HG02840 (cell line): ENCODE data around the gene CGA.
"Not testable (repeated sequence)": the region's sequence is repeated elsewhere in the genome, so short reads cannot be mapped to it uniquely, and the experiment has no call there.

Source experiments
- ATAC-seq: cut with Tn5 transposase; IDR thresholded peaks from one replicate; pipeline ENCODE4 v1.9.1; 2021; ENCODE audit warnings: mild to moderate bottlenecking, moderate library complexity, moderate number of reproducible peaks; ENCODE audit not compliant: unreplicated experiment, low FRiP score

CGA gene

GRCh38 chr6:87095087-87095509, at the start of gene CGA:
Gene CGA (minus strand): TSS chr6:87095106. CDS start chr6:87088200, 6,906 bp downstream.
- no peak for ATAC-seq

- not testable (repeated sequence) for ATAC-seq
Measured at GRCh38 chr6:87139927-87140326, 45.0 kb upstream of the CGA start.

- no peak for ATAC-seq
Measured at GRCh38 chr6:87139236-87139635, 44.3 kb upstream of the CGA start.

GRCh38 chr6:87136963-87137362, 42.1 kb upstream of the CGA start:
- no peak for ATAC-seq

- no peak for ATAC-seq
Measured at GRCh38 chr6:87127737-87128136, 32.8 kb upstream of the CGA start.

GRCh38 chr6:87126501-87126900, 31.6 kb upstream of the CGA start:
- no peak for ATAC-seq

- ATAC-seq = no peak
Measured at GRCh38 chr6:87124074-87124473, 29.2 kb upstream of the CGA start.

GRCh38 chr6:87122477-87122876, 27.6 kb upstream of the CGA start:
- no peak for ATAC-seq

- ATAC-seq = no peak
Measured at GRCh38 chr6:87118054-87118453, 23.1 kb upstream of the CGA start.

- ATAC-seq = no peak
Measured at GRCh38 chr6:87116922-87117321, 22.0 kb upstream of the CGA start.

GRCh38 chr6:87115402-87116135, 20.7 kb upstream of the CGA start:
- ATAC-seq = peak; percentile 84

- no peak for ATAC-seq
Measured at GRCh38 chr6:87110636-87111035, 15.7 kb upstream of the CGA start.

GRCh38 chr6:87105823-87106222, 10.9 kb upstream of the CGA start:
- no peak for ATAC-seq

GRCh38 chr6:87104667-87105066, 9.8 kb upstream of the CGA start:
- no peak for ATAC-seq

- no peak for ATAC-seq
Measured at GRCh38 chr6:87103977-87104601, 9.2 kb upstream of the CGA start.

GRCh38 chr6:87102151-87102621, 7.3 kb upstream of the CGA start:
- no peak for ATAC-seq

- no peak for ATAC-seq
Measured at GRCh38 chr6:87101067-87101466, 6.2 kb upstream of the CGA start.

GRCh38 chr6:87100216-87100615, 5.3 kb upstream of the CGA start:
- no peak for ATAC-seq

- peak; percentile 76 for ATAC-seq
Measured at GRCh38 chr6:87099472-87099871, 4.6 kb upstream of the CGA start.

GRCh38 chr6:87094576-87094975, 330 bp downstream of the CGA start:
- no peak for ATAC-seq

- ATAC-seq = no peak
Measured at GRCh38 chr6:87093651-87094050, 1.3 kb downstream of the CGA start.

- ATAC-seq = no peak
Measured at GRCh38 chr6:87093199-87093598, 1.7 kb downstream of the CGA start.
